Left lung (tissue), 10 donors: Measurements from ENCODE around the gene CTNNA3. TPM values are rescaled to one million over a fixed set of nuclear protein-coding genes. Genes with fewer than 3 reads are reported as not detected.

Experiments used
- ATAC-seq: fragments of 200-7000 bp; cut with Tn5 transposase; one replicate; pipeline ENCODE4 v1.9.1; 2020; ENCODE audit warnings: moderate library complexity
- DNase-seq, 4 donors: peaks; one replicate each; pipeline ENCODE4 v3.0.0-alpha.2; 2013 to 2020
- H3K27ac ChIP-seq, 2 donors: fragments of 200-600 bp; sonication (generic) in 1 of 2; one replicate each; pipeline versions ENCODE4 v1.5.0 to v1.8.0; 2020 to 2021
- H3K27me3 ChIP-seq, 2 donors: fragments of 200-600 bp; sonication (generic) in 1 of 2; one replicate each; pipeline versions ENCODE4 v1.5.0 to v1.8.0; 2020 to 2021
- H3K36me3 ChIP-seq, 2 donors: fragments of 200-600 bp; sonication (generic) in 1 of 2; one replicate each; pipeline versions ENCODE4 v1.5.0 to v1.8.0; 2020 to 2021
- H3K4me1 ChIP-seq, 2 donors: fragments of 200-600 bp; one replicate each; pipeline ENCODE4 v1.8.0; 2021
- H3K4me3 ChIP-seq, 2 donors: fragments of 200-600 bp; sonication (generic) in 1 of 2; one replicate each; pipeline versions ENCODE4 v1.5.0 to v1.8.0; 2020 to 2021; ENCODE audit warnings: mild to moderate bottlenecking in 1 of 2
- H3K9me3 ChIP-seq, 2 donors: fragments of 200-600 bp; sonication (generic) in 1 of 2; one replicate each; pipeline versions ENCODE4 v1.5.0 to v1.8.0; 2020 to 2021
- intact Hi-C, 2 donors: fragments of 100-400 bp; cut with DNase I; formaldehyde crosslinking; loops; one replicate each; pipeline versions ENCODE4 v1.11.2 to v1.14.2; 2022
- polyA plus RNA-seq, 6 donors: library from polyadenylated mRNA; unstranded; fragments of 120-200 nt; gene quantifications; one replicate each; pipeline ENCODE4 v1.2.1, GENCODE V29; 2013; ENCODE audit not compliant: insufficient read length in 6 of 6
- total RNA-seq, 2 donors: library from RNA; stranded (reverse); fragmentation: NEBNext Ultra II Directional; extraction: Animal tissue kit (Norgen Biotek cat#: 25700); gene quantifications; one replicate each; pipeline ENCODE4 v1.2.1, GENCODE V29; 2021
- TF ChIP-seq, protein P1 (sequence below), 2 donors: fragments of 200-600 bp; sonication (generic) in 1 of 2; IDR thresholded peaks; one replicate each; pipeline versions ENCODE4 v1.5.0 to v1.8.0; 2021; ENCODE audit warnings: antibody characterized with exemption in 2 of 2
- donor health status: DM: no; HTN: yes; CAD: no.
- donor health status: DM: no; HTN: no; CAD: no.

CTNNA3 gene
- total and polyA plus RNA-seq, 8 donors, result 1.1 to 8.2 (median 6.6) TPM; not detected in 1

DNA sequence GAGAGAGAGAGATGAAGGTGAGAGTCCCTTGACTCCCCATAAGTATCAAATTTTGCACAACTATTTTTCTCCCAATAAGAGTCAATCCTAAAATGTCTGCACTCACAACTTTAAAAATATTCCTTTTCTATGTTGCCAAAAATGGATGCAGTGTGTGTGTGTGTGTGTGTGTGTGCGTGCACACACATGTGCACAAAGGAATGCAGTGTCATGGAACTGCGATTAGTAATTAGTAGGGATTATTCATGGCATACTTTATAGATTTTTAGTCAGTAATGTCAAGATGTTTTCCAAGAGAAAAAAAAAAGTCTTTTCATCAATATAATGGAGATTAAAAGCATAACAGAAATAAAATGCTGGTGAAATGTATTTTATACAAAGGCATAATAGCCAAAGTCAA, 949.3 kb downstream of the CTNNA3 start:
- H3K27me3 ChIP-seq, result no peaks in the 10 kb centered on the region
- DNase-seq (no peak), ATAC-seq (no peak)
- no peaks in the 10 kb centered on the region for H3K36me3 ChIP-seq
- H3K27ac ChIP-seq, result no peak overlapping the region
- no peaks in the 10 kb centered on the region for H3K9me3 ChIP-seq
- TF ChIP-seq, protein P1, sequence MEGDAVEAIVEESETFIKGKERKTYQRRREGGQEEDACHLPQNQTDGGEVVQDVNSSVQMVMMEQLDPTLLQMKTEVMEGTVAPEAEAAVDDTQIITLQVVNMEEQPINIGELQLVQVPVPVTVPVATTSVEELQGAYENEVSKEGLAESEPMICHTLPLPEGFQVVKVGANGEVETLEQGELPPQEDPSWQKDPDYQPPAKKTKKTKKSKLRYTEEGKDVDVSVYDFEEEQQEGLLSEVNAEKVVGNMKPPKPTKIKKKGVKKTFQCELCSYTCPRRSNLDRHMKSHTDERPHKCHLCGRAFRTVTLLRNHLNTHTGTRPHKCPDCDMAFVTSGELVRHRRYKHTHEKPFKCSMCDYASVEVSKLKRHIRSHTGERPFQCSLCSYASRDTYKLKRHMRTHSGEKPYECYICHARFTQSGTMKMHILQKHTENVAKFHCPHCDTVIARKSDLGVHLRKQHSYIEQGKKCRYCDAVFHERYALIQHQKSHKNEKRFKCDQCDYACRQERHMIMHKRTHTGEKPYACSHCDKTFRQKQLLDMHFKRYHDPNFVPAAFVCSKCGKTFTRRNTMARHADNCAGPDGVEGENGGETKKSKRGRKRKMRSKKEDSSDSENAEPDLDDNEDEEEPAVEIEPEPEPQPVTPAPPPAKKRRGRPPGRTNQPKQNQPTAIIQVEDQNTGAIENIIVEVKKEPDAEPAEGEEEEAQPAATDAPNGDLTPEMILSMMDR (IDR thresholded peaks at IDR 0.05), result no peak
- intact Hi-C loops, result no loop called here
- H3K4me3 ChIP-seq, result no peak overlapping the region
- H3K4me1 ChIP-seq, result no peaks in the 10 kb centered on the region

DNA sequence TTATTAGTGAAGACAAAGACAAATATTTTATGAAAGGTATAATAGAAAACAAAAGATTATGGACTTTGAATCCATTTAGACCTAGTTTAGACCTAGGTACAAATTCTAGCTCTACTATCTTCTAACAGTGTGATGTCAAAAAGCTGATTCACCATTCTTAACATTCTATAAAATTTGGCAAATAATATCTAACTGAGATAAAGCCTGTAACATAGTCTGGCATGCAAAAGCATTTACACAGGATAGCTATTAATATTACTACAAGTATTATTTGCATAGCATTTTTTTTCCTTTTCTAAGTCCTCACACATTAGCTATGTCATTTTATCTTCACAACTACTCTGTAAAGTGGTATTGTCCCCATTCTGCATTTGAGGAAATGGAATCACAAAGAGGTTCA, 949.7 kb downstream of the CTNNA3 start:
- Histone ChIP-seq H3K27ac (no peak overlapping the region), H3K27me3 (no peaks in the 10 kb centered on the region), H3K9me3 (no peaks in the 10 kb centered on the region), H3K36me3 (no peaks in the 10 kb centered on the region), H3K4me1 (no peaks in the 10 kb centered on the region), H3K4me3 (no peak overlapping the region)
- no peak for DNase-seq
- no peak for ATAC-seq
- TF ChIP-seq, protein P1 (IDR thresholded peaks at IDR 0.05), result no peak
- intact Hi-C loops, result no loop called here

DNA sequence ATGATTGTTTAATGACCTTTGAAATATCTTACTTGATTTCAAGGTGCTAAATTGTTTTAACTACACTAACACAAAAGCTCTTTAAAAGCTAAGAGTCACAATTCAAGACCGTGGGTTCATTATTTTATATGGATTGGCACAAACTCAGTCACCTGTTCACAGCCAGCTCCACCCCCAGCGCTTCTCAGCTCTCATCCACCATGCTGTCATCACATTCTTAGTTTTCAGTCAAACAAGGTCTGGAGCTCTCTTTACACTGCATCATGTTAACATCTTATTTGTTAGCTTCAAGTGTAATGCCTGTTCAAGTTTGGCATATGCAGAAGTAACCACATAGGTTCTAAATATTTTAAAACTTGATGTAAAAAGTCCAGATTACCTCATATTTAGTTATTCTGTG, 951.1 kb downstream of the CTNNA3 start:
- no peak overlapping the region for H3K4me3 ChIP-seq
- no peak for DNase-seq
- ATAC-seq, result no peak
- H3K36me3 ChIP-seq, result no peaks in the 10 kb centered on the region
- H3K27me3 ChIP-seq, result no peaks in the 10 kb centered on the region
- H3K27ac ChIP-seq, result no peak overlapping the region
- H3K4me1 ChIP-seq, result no peaks in the 10 kb centered on the region
- H3K9me3 ChIP-seq, result no peaks in the 10 kb centered on the region
- intact Hi-C loops, result no loop called here
- TF ChIP-seq, protein P1 (IDR thresholded peaks at IDR 0.05), result no peak

DNA sequence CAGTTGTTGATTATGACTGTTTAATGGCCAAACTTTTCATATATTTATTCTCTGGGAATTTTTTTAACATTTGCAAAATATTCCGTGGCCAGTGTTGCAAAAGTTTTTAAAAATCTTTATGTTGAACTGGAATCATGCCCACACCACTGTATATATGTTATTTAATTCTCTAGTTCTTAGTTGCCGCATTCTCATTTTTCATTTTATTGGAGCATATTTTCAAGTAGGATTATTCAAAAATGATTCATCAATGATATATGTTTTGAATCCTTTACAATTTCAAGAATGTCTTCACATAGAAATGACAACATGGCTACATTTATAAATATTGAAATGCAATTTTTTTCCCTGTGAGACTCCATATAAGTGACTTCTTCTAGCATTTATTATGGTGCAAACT, 958.8 kb downstream of the CTNNA3 start:
- H3K9me3 ChIP-seq, result no peaks in the 10 kb centered on the region
- no peaks in the 10 kb centered on the region for H3K4me1 ChIP-seq
- ATAC-seq (no peak), DNase-seq (no peak)
- TF ChIP-seq, protein P1 (IDR thresholded peaks at IDR 0.05), result no peak
- H3K36me3 ChIP-seq, result no peaks in the 10 kb centered on the region
- H3K27ac ChIP-seq, result no peak overlapping the region
- H3K4me3 ChIP-seq, result no peak overlapping the region
- no peaks in the 10 kb centered on the region for H3K27me3 ChIP-seq
- intact Hi-C loops, result no loop called here

DNA sequence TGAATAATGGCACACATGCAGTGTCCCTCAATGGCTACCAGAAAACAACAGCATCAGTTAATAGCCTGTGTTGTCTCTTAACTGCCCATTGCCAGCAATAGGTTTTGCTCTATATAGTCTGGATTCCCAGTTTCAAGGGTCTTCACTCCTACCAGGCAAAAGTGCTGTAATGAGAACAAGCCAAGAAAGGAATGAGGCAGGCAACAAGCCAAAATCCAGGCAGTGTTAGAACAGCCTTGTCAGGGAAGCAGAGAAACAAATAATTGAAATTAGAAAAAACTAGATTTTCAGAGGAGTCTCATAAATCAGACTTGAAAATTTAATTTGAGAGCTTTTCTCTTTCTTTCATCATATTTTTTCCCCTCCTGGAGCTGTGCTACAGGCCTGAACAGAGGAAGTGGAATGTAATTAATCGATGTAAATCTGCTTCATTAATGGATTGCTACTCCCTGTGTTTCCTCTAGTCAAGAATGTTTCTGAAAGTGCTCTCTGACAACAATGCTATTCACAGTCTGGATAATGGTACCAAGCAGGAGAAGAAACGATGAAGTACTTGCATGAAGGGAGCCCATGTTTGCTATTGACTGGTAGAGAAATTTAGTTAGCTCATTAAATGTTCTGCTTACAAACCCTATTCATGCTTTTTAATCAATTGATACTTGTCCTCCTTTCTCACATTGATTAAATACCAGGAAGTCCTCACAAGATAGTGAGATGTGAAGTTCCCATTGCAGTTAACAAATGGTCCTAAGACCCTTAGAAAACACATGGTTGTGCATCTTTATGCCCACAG, 972.2 kb downstream of the CTNNA3 start:
- intact Hi-C loops, result no loop called here
- peak in 2 of 4 donors; percentile 9 to 37 for DNase-seq

More for the DNA sequence above, 972.2 kb downstream of the CTNNA3 start:
- peaks cover 0 to 2% of the 10 kb centered on the region in 2 donors for H3K9me3 ChIP-seq
- no peak overlapping the region for H3K27ac ChIP-seq
- no peaks in the 10 kb centered on the region for H3K27me3 ChIP-seq
- H3K4me3 ChIP-seq, result no peak overlapping the region
- H3K4me1 ChIP-seq, result no peaks in the 10 kb centered on the region
- no peaks in the 10 kb centered on the region for H3K36me3 ChIP-seq
- ATAC-seq, result no peak
- TF ChIP-seq, protein P1 (IDR thresholded peaks at IDR 0.05), result no peak
